Effector CD4-positive, alpha-beta T cell (primary cell): ENCODE measurements around the gene PABPC3. TPM values are rescaled to one million over a fixed set of nuclear protein-coding genes. Genes with fewer than 3 reads are reported as not detected.

Source experiments
- DNase-seq: peaks from one replicate; pipeline ENCODE4 v3.0.0-alpha.2; 2020
- total RNA-seq: gene quantifications from one replicate; lab custom pipeline; 2026; lab: John Stamatoyannopoulos, UW

Gene PABPC3
- total RNA-seq = not detected

GRCh38 chr13:25095851-25096453 is at the start of gene PABPC3:
PABPC3 (plus strand) TSS chr13:25096136; CDS start chr13:25096199, 63 bp downstream.
- DNase-seq = no peak

GRCh38 chr13:25046274-25046984 is 49.5 kb upstream of the PABPC3 start:
- DNase-seq = no peak

- DNase-seq = no peak
These were observed 48.9 kb upstream of the PABPC3 start for GRCh38 chr13:25046985-25047511.

- no peak for DNase-seq
These were observed 44.9 kb upstream of the PABPC3 start for GRCh38 chr13:25051065-25051464.

GRCh38 chr13:25059166-25059565 is 36.8 kb upstream of the PABPC3 start:
- no peak for DNase-seq

GRCh38 chr13:25059958-25060357 is 36.0 kb upstream of the PABPC3 start:
- no peak for DNase-seq

DNA sequence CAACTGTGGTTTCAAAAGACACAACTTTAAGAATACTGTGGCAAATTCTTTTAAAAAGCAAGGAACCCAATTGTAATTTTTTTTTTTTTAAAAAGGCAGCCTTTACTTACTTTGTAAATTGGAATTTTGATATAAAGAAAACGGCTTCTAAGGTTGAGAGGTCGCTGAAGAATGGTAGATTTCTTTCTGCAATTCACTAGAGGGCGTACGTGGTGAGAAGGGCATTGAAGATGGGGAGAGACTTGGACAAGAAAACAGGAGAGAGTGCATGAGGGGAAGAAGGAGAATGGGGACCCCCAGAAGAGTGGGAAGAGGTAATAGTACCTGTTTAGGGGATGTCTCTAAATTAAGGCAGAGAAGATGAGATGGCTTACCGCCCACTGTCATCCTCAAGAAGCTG is 33.5 kb upstream of the PABPC3 start:
- no peak for DNase-seq

- DNase-seq = no peak
These were observed 31.5 kb upstream of the PABPC3 start for GRCh38 chr13:25064396-25064795.

GRCh38 chr13:25065974-25066770 is 29.8 kb upstream of the PABPC3 start:
- DNase-seq = no peak

DNA sequence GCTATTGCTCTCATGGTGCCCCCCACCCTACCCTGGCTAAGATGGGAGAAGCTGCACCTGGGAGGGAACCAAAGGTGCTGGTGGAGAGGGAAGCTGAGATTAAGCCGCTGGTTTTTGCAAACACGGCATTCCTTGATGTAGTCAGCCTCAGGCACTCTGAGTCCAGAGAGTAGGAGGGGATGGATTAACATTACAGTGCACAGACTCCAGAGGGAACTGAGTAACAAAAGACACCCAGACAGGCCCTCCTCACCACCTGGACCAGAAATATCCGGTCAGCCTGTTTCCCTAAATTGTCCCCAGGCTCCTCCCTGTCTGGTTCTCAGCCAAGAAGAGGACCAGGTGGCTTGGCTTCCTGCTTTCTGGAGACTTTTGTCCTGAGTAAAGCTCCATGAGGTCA is 28.9 kb upstream of the PABPC3 start:
- DNase-seq = no peak

DNA sequence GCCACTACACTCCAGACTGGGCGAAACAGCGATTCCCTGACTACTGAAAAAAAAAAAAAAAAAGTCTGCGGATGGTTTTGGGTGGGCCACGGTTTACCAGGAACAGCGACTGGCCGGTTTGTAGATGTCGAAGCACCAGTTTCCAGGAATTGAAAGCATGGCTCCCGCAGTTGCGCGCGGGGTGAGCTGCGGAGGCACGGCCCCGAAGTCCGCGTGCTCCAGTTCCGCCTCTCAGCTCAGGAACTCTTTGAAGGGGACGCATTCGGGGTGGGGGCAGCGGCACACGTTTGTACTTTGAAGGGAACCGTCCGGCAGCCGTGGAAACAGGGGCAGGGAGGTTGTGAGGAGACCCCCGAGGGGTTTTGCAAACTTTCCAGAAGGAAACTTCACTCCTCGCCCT is 27.1 kb upstream of the PABPC3 start:
- DNase-seq = no peak

GRCh38 chr13:25069236-25069635 is 26.7 kb upstream of the PABPC3 start:
- no peak for DNase-seq

- DNase-seq = no peak
These were observed 26.0 kb upstream of the PABPC3 start for GRCh38 chr13:25069911-25070310.

GRCh38 chr13:25080773-25081172 is 15.2 kb upstream of the PABPC3 start:
- DNase-seq = no peak

GRCh38 chr13:25084096-25084495 is 11.8 kb upstream of the PABPC3 start:
- DNase-seq = no peak

- DNase-seq = no peak
These were observed 10.7 kb upstream of the PABPC3 start for GRCh38 chr13:25085125-25085742.

DNA sequence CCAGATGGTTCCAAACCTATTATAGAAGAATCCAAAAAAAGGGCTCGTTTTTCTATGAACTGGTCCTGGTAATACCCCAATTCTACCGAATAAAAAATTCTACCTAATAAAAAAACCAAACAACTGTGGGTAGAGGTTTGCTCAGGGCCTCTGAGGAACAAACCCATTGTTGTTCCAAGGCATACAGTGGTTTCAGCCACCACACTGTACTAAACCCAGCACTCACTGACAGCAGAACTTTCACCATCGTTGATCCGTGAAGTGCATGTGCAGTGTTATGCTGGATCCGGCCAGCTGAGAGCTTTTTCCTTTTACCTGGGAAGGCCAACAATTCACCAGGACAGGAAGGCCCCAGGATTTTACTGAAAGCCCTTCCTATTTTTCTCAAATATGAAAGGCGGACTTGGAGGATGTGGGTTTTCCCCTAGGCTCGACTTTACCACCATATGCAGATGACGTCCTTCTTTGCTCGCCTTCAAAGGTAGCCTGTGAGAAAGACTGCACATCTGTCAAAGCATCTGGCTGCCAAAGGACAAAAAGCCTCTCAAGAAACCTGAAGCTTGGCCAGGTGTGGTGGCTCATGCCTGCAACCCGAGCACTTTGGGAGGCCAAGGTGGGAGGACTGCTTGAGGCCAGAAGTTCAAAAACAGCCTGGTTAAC is 7.2 kb upstream of the PABPC3 start:
- DNase-seq = no peak

DNA sequence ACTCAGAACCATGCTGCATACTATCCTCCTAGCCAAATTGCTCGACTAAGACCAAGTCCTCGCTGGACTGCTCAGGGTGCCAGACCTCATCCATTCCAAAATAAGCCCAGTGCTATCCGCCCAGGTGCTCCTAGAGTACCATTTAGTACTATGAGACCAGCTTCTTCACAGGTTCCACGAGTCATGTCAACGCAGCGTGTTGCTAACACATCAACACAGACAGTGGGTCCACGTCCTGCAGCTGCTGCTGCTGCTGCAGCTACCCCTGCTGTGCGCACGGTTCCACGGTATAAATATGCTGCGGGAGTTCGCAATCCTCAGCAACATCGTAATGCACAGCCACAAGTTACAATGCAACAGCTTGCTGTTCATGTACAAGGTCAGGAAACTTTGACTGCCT is 1.5 kb downstream of the PABPC3 start:
- DNase-seq = no peak

GRCh38 chr13:25103711-25104110 is 7.8 kb downstream of the PABPC3 start:
- DNase-seq = no peak

GRCh38 chr13:25109341-25109740 is 13.4 kb downstream of the PABPC3 start:
- no peak for DNase-seq

DNA sequence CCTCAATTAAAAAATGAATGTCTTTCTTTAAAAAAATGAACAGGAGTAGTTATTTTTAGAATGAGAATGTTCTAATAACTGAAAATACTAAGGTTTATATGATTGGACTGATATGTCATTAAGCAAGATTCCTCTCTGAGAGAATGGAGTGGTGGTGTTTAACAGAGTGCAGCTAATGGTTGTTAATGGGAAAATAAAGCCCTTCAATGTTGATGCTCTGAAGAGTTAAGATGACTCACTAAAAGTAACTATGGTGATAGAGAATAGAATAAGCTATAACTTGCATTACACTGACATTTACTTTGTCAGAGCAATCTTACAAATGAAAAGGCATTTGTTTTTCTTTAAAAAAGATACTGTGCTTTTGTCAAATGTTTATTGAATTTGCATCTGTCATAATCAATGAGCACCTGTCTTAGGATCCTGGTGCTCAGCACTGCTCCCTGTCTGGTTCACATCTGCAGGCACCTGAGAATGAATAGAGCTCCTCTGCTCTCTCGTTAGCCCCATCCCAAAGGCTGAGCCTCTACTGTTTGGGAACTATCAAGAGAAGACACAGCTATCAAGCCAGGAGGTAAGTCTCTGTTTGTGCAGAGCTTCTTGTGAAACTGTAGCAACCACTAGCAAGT is 15.1 kb downstream of the PABPC3 start:
- no peak for DNase-seq

DNA sequence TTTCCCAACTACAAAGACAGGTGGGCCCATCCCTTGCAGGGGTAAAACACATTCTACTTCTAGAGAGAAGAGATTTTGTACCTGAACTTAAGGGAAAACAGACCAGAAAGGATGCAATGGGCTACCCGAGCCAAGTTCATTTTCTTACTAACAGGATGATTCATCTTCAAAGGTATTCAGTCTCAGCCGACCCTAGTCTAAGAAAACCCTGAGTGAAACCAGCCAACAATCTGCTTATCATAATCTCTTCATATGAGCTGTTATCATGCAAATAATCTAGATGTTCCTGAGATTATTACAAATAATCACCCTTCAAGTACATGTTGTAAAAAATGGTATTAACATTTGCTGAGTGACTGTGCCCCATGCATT is 15.6 kb downstream of the PABPC3 start:
- DNase-seq = no peak
